COLO829 (cell line): ENCODE measurements around the gene UBE2G1.

Experiments used
- DNase-seq: peaks from one replicate; pipeline ENCODE4 v3.0.0; 2012; ENCODE audit warnings: low spot score

The UBE2G1 gene

DNA sequence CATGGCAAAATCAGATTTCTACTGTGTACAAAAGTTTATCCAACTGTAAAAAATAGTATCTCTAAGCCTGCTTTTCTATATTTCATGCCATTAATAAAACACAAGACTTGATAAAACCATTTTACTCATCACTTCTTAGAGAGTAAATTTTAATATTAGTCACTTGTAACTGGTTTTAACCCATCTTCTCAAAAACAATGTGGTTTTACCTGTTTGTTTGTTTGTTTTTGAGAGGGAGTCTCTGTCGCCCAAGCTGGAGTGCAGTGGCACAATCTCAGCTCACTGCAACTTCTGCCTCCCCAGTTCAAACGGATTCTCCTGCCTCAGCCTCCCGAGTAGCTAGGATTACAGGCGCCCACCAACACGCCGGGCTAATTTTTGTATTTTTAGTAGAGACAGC, 32.1 kb downstream of the UBE2G1 start:
- no peak for DNase-seq

GRCh38 chr17:4333041-4333440, 33.4 kb downstream of the UBE2G1 start:
- DNase-seq: no peak

- DNase-seq: no peak
These were observed 34.0 kb downstream of the UBE2G1 start for GRCh38 chr17:4332296-4332970.

DNA sequence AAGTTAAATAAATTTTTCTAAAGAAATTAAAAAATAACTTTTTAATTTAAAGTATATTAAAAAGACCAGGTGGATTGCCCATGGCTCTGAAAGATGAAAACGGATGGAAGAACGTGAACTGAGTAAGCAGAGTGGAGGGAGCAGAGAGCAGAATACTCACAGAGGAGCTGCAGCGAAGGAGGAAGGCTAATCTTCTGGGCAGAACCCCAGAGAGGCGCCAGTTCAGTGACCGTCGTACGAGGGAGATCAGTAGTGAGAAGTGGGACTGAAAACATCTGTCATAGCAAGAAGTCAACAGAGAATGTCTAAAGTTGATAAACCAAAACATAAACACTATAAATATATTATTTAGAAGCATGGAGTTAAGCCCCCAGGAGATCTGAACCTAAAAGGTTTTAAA, 34.9 kb downstream of the UBE2G1 start:
- no peak for DNase-seq

DNA sequence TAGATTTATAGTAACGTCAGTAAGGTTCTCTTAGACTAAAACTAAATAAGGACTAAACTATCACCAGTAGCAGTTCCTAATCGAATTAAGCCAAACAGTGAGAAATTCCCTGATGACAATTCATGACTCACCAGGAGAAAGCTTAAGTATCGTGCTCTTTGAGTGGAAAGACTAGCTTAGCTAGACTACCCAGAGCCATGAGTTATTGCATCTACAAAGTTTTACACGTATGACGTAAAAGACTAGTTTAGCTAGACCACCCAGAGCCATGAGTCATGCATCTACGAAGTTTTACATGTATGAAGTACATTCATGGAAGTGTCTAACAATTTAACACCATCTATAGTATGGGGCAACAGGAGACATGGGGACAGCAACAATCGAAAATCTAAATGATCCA, 36.6 kb downstream of the UBE2G1 start:
- no peak for DNase-seq

DNA sequence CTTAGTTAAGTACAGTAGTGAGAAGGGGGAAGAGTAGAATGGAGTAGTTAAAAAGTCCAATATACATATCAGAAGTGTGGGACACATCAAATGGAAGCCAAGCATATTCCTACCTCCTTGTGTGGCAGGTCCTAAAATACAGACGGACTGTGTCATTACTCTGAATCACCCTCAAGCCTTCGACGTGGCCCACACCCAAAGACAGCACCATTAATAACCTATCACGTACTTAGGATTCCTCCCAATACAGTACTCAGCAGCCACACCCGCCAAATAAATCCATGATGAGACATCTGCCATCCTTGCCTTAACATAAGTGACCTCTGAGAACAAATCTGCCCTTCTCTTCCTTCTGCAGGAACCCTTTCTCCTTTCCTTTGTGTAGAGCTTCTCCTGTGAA, 38.9 kb downstream of the UBE2G1 start:
- no peak for DNase-seq

GRCh38 chr17:4326608-4327007, 39.9 kb downstream of the UBE2G1 start:
- DNase-seq: no peak

DNA sequence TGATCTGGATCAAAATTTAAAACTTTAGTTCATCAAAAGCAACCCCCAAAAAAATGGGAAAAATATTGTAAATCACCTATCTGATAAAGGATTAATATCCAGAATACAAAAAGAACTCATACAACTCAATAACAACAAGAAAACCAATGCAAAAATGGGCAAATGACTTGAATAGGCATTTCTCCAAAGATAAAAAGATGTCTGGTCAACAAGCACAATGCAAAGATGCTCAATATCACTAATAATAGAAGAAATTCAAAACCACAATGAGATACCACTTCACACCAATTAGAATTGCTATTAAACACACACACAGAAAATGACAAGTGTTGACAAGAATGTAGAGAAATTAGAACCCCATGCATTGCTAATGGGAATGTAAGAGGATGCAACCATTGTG, 40.4 kb downstream of the UBE2G1 start:
- no peak for DNase-seq

DNA sequence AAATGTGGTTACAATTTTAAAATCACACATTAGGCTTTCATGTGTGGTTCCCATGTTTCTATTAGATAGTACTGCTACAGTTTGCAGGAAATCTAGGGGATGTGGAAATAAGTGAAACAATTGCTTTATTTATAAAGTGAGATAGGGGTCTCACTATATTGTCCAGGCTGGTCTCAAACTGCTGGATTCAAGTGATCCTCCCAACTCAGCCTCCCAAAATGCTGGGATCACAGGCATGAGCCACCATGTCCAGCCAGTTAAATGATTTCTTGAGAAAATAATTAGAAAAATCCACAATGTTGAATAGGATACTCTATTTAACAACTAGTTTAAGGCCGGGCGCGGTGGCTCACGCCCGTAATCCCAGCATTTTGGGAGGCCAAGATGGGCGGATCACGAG, 42.0 kb downstream of the UBE2G1 start:
- DNase-seq: no peak

- DNase-seq: no peak
These were observed 47.3 kb downstream of the UBE2G1 start for GRCh38 chr17:4319221-4319620.

DNA sequence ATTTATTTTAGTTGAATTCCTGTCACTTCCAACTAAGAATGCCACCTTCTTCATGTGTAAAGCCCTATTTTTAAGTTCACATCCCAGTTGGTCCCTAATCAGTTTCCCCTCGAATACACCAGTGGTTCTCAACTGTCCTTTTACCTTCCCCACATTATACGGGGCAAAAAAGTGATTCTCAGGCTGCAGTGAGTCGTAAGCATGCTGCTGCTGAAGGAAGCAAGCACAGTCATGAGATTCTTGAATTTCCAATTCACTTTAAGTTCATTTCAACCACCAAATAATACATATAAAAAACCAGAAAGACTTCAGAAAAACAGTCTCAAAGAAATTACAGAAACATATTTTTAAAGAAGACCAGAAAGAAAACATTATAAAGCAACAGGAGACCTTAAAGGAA, 47.9 kb downstream of the UBE2G1 start:
- no peak for DNase-seq

GRCh38 chr17:4318186-4318585, 48.3 kb downstream of the UBE2G1 start:
- DNase-seq: no peak

GRCh38 chr17:4317610-4318009, 48.9 kb downstream of the UBE2G1 start:
- no peak for DNase-seq

DNA sequence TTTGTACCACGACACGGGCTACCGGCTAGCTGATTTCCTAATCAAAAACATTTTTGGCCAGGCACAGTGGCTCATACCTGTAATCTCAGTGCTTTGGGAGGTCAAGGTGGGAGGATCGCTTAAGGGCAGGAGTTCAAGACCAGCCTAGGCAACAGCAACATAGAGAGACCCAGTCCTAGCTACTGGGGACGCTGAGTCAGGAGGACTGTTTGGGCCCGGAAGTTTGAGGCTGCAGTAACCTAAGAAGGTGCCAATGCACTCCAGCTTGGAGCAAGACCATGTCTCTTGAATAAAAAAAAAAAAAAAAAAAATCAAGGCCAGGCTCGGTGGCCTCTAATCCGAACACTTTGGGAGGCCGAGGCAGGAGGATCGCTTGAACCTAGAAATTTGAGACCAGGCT, 49.8 kb downstream of the UBE2G1 start:
- DNase-seq: no peak

- DNase-seq: no peak
These were observed 51.9 kb downstream of the UBE2G1 start for GRCh38 chr17:4314618-4315017.

GRCh38 chr17:4314179-4314578, 52.3 kb downstream of the UBE2G1 start:
- no peak for DNase-seq

DNA sequence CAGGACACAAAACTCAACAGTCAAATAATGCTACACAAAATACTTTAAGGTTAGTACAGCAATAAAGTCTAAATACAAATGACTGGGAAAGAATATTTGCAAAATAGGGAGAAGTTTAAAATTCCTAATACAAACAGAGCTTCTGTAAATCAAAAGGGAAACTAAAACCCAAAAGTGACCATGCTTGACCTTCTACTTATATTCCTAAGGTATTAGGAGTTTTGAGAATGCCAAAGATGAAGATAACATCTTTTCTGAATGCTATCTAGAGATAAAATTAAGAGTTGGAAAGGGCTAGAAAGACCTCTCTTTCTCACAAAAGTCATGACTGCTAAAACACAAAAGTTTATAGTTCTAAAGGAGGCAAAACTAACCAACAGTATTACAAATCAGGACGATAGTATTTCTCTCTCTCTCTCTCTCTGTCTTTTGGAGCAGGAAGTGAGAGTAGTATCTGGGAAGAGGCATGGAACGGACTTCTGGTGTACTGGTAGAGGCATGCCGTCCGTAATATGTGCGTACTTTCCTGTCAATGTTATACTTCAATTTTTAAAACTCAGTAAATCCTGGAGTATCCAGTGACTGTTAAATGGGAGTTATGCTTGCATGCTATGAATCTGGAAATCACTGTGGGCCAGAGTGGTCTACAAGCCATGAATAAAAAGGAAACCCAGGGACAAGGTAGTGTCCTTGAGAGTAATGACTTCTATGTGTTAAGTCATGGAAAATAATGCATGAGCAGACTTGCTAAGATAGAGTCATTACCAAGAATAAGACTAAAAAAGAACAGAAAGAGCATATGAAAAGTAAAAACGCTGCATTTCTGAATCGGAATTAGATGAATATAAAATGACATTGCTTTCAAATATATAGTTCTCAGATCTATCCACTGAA, 53.0 kb downstream of the UBE2G1 start:
- DNase-seq: no peak

GRCh38 chr17:4310354-4311060, 56.0 kb downstream of the UBE2G1 start:
- DNase-seq: peak; percentile 48

- no peak for DNase-seq
These were observed 56.6 kb downstream of the UBE2G1 start for GRCh38 chr17:4309897-4310296.

- DNase-seq: no peak
These were observed 59.1 kb downstream of the UBE2G1 start for GRCh38 chr17:4307179-4307930.

DNA sequence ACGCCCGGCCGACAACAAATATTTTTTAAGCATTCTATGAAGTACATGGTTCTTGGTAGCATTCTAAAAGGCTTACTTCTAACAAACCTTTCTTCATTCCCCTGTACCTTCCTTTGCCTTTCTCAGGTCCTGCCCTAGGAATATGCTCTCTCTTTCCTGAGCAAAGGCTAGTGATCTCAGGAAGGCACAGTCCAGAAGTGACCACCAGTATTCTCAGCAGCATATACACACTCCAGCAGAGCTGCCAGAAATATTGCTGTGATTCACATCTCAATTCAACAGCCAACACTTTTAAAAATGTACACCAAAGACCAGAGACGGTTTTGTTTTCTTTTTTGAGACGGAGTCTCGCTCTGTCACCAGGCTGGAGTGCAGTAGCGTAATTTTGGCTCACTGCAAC, 61.3 kb downstream of the UBE2G1 start:
- DNase-seq: no peak

GRCh38 chr17:4304417-4305027, 62.0 kb downstream of the UBE2G1 start:
- DNase-seq: peak; percentile 38
